WTC11 (cell line): Measurements from ENCODE around the gene EMC1. TPM values are rescaled to one million over a fixed set of nuclear protein-coding genes. Genes with fewer than 3 reads are reported as not detected.

Experiments
- ATAC-seq: fragments of 200-7000 bp; cut with Tn5 transposase; 2 replicates; pipeline ENCODE4 v1.10.0; 2021; ENCODE audit warnings: mild to moderate bottlenecking, moderate library complexity
- CTCF ChIA-PET: fragments of 300-600 bp; sonication (Branson Sonifier 250); formaldehyde crosslinking; loops from one replicate; lab custom pipeline; 2021; ENCODE audit warnings: antibody characterized with exemption; lab: Charles Lee
- POLR2A ChIA-PET: fragments of 350-600 bp; sonication (Branson Sonifier 250); formaldehyde crosslinking; loops from one replicate; lab custom pipeline; 2021; ENCODE audit warnings: antibody characterized with exemption; lab: Charles Lee
- DNase-seq: peaks from one replicate; pipeline ENCODE4 v3.0.0; 2021; ENCODE audit warnings: low spot score
- H3K27ac Mint-ChIP-seq: 2 replicates; pipeline ENCODE4 v1.8.0; 2021; ENCODE audit warnings: mixed read lengths
- H3K27me3 Mint-ChIP-seq: 2 replicates; pipeline ENCODE4 v1.8.0; 2021; ENCODE audit warnings: low read depth, mild to moderate bottlenecking, moderate library complexity, mixed read lengths
- H3K36me3 Mint-ChIP-seq: 2 replicates; pipeline ENCODE4 v1.8.0; 2021; ENCODE audit warnings: mixed read lengths
- H3K4me1 Mint-ChIP-seq: 2 replicates; pipeline ENCODE4 v1.8.0; 2022; ENCODE audit warnings: mixed read lengths
- H3K4me3 Mint-ChIP-seq: 2 replicates; pipeline ENCODE4 v1.8.0; 2021; ENCODE audit warnings: mild to moderate bottlenecking, moderate library complexity, mixed read lengths
- H3K9me3 Mint-ChIP-seq: 2 replicates; pipeline ENCODE4 v1.8.0; 2021; ENCODE audit warnings: mixed read lengths
- ATF1 ChIP-seq: sonication (generic); formaldehyde crosslinking; IDR thresholded peaks from 2 replicates; pipeline ENCODE4 v1.8.1; 2023; ENCODE audit warnings: mild to moderate bottlenecking, moderate library complexity, missing genetic modification reagents
- ATF3 ChIP-seq: sonication (generic); formaldehyde crosslinking; conservative IDR thresholded peaks from 2 replicates; pipeline ENCODE4 v1.8.1; 2022; ENCODE audit warnings: mild to moderate bottlenecking, missing genetic modification reagents
- E2F1 ChIP-seq: sonication (generic); formaldehyde crosslinking; IDR thresholded peaks from 2 replicates; pipeline ENCODE4 v1.8.0; 2022; ENCODE audit warnings: mild to moderate bottlenecking, missing genetic modification reagents
- ELF4 ChIP-seq: sonication (generic); formaldehyde crosslinking; IDR thresholded peaks from 2 replicates; pipeline ENCODE4 v1.8.1; 2022; ENCODE audit warnings: low read depth, mild to moderate bottlenecking, moderate library complexity, missing genetic modification reagents
- FOXK1 ChIP-seq: sonication (generic); formaldehyde crosslinking; IDR thresholded peaks from 2 replicates; pipeline ENCODE4 v1.8.0; 2022; ENCODE audit warnings: mild to moderate bottlenecking, moderate library complexity, missing genetic modification reagents
- HMGA2 ChIP-seq: fragments of 250-450 bp; sonication (Bioruptor Pico); IDR thresholded peaks from 2 replicates; pipeline ENCODE4 v1.4.0; 2021; ENCODE audit warnings: mild to moderate bottlenecking, moderate library complexity
- MAX ChIP-seq: sonication (generic); formaldehyde crosslinking; IDR thresholded peaks from 2 replicates; pipeline ENCODE4 v1.8.0; 2022; ENCODE audit warnings: mild to moderate bottlenecking, missing genetic modification reagents
- NFATC4 ChIP-seq: fragments of 250-450 bp; sonication (Bioruptor Pico); IDR thresholded peaks from 2 replicates; pipeline ENCODE4 v1.9.0; 2021; ENCODE audit warnings: mild to moderate bottlenecking
- NR3C1 ChIP-seq: sonication (generic); formaldehyde crosslinking; conservative IDR thresholded peaks from 2 replicates; pipeline ENCODE4 v1.8.1; 2023; ENCODE audit warnings: low read depth, mild to moderate bottlenecking, missing genetic modification reagents
- OVOL2 ChIP-seq: fragments of 250-450 bp; sonication (Bioruptor Pico); IDR thresholded peaks from 2 replicates; pipeline ENCODE4 v1.9.0; 2021; ENCODE audit warnings: mild to moderate bottlenecking, borderline replicate concordance
- PRRX2 ChIP-seq: fragments of 250-450 bp; sonication (Bioruptor Pico); IDR thresholded peaks from 2 replicates; pipeline ENCODE4 v1.8.0; 2021; ENCODE audit warnings: mild to moderate bottlenecking
- RORB ChIP-seq: fragments of 250-450 bp; sonication (Bioruptor Pico); IDR thresholded peaks from 2 replicates; pipeline ENCODE4 v1.9.0; 2021; ENCODE audit warnings: mild to moderate bottlenecking
- SOX15 ChIP-seq: fragments of 250-450 bp; sonication (Bioruptor Pico); IDR thresholded peaks from 2 replicates; pipeline ENCODE4 v1.9.0; 2021; ENCODE audit warnings: mild to moderate bottlenecking
- ZBTB21 ChIP-seq: sonication (generic); formaldehyde crosslinking; IDR thresholded peaks from 2 replicates; pipeline ENCODE4 v1.8.1; 2023; ENCODE audit warnings: mild to moderate bottlenecking, missing genetic modification reagents, borderline replicate concordance
- ZNF263 ChIP-seq: sonication (generic); formaldehyde crosslinking; IDR thresholded peaks from 2 replicates; pipeline ENCODE4 v1.8.1; 2022; ENCODE audit warnings: low read depth, mild to moderate bottlenecking, moderate library complexity, missing genetic modification reagents
- total RNA-seq: library from RNA; stranded (reverse); gene quantifications from 3 replicates; pipeline ENCODE4 v1.2.3, GENCODE V29; 2021
- TF ChIP-seq, protein P1 (sequence below): fragments of 250-450 bp; sonication (Bioruptor Pico); IDR thresholded peaks from 2 replicates; pipeline ENCODE4 v2.1.2; 2022; ENCODE audit warnings: mild to moderate bottlenecking, moderate library complexity
- TF ChIP-seq, protein P2 (sequence below): sonication (generic); formaldehyde crosslinking; IDR thresholded peaks from 2 replicates; pipeline ENCODE4 v1.8.1; 2022; ENCODE audit warnings: mild to moderate bottlenecking, missing genetic modification reagents, moderate library complexity, borderline replicate concordance
- TF ChIP-seq, protein P3 (sequence below): fragments of 250-450 bp; sonication (Bioruptor Pico); IDR thresholded peaks from 2 replicates; pipeline ENCODE4 v1.9.0; 2021; ENCODE audit warnings: moderate library complexity, mild to moderate bottlenecking, inconsistent platforms, borderline replicate concordance
- TF ChIP-seq, protein P4 (sequence below): sonication (generic); formaldehyde crosslinking; IDR thresholded peaks from 2 replicates; pipeline ENCODE4 v1.8.0; 2022; ENCODE audit warnings: mild to moderate bottlenecking, missing genetic modification reagents
- TF ChIP-seq, protein P5 (sequence below): sonication (generic); formaldehyde crosslinking; IDR thresholded peaks from 2 replicates; pipeline ENCODE4 v1.8.1; 2023; ENCODE audit warnings: mild to moderate bottlenecking, missing genetic modification reagents, borderline replicate concordance
- TF ChIP-seq, protein P6 (sequence below): sonication (generic); formaldehyde crosslinking; IDR thresholded peaks from 2 replicates; pipeline ENCODE4 v1.8.0; 2022; ENCODE audit warnings: missing genetic modification reagents

The EMC1 gene
- total RNA-seq, 1 experiment from 2014 or later = 53.5 TPM

DNA sequence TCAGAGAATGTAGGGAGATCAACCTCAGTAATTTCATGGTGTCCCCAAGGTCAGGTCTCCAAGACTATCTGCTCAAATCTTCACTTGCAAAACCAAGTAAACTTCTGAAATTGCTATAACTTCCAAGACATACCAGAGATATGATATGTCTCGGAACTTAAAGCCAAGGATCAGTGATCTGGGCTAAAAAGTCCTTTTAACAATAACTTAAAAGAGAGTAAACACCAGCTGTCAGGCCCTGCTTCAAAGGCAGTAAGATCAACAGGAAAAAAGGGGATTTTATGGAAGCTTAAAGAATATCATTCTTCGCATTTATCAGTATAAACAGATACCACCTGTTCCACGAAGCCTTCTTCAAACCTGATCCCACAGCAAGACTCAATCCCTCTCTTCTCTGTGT lies 55.0 kb downstream of the EMC1 start:
- Mint-ChIP-seq H3K27ac (no peak overlapping the region), H3K9me3 (no peaks in the 10 kb centered on the region), H3K27me3 (no peaks in the 10 kb centered on the region), H3K4me3 (no peak overlapping the region), H3K4me1 (no peaks in the 10 kb centered on the region), H3K36me3 (peaks cover 77% of the 10 kb centered on the region)
- no peak for DNase-seq
- no peak for TF ChIP-seq ZBTB21
- no peak for TF ChIP-seq NR3C1 (CRISPR knock-in tag)
- TF ChIP-seq, protein P1, sequence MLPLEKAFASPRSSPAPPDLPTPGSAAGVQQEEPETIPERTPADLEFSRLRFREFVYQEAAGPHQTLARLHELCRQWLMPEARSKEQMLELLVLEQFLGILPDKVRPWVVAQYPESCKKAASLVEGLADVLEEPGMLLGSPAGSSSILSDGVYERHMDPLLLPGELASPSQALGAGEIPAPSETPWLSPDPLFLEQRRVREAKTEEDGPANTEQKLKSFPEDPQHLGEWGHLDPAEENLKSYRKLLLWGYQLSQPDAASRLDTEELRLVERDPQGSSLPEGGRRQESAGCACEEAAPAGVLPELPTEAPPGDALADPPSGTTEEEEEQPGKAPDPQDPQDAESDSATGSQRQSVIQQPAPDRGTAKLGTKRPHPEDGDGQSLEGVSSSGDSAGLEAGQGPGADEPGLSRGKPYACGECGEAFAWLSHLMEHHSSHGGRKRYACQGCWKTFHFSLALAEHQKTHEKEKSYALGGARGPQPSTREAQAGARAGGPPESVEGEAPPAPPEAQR = no peak
- TF ChIP-seq E2F1 (CRISPR knock-in tag) = no peak
- TF ChIP-seq OVOL2 = no peak
- no peak for TF ChIP-seq PRRX2 (CRISPR knock-in tag)
- TF ChIP-seq, protein P2, sequence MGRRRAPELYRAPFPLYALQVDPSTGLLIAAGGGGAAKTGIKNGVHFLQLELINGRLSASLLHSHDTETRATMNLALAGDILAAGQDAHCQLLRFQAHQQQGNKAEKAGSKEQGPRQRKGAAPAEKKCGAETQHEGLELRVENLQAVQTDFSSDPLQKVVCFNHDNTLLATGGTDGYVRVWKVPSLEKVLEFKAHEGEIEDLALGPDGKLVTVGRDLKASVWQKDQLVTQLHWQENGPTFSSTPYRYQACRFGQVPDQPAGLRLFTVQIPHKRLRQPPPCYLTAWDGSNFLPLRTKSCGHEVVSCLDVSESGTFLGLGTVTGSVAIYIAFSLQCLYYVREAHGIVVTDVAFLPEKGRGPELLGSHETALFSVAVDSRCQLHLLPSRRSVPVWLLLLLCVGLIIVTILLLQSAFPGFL (CRISPR knock-in tag) = no peak
- TF ChIP-seq ZNF263 (CRISPR knock-in tag) = no peak
- TF ChIP-seq, protein P3, sequence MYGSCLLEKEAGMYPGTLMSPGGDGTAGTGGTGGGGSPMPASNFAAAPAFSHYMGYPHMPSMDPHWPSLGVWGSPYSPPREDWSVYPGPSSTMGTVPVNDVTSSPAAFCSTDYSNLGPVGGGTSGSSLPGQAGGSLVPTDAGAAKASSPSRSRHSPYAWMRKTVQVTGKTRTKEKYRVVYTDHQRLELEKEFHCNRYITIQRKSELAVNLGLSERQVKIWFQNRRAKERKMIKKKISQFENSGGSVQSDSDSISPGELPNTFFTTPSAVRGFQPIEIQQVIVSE (CRISPR knock-in tag) = no peak
- TF ChIP-seq, protein P4, sequence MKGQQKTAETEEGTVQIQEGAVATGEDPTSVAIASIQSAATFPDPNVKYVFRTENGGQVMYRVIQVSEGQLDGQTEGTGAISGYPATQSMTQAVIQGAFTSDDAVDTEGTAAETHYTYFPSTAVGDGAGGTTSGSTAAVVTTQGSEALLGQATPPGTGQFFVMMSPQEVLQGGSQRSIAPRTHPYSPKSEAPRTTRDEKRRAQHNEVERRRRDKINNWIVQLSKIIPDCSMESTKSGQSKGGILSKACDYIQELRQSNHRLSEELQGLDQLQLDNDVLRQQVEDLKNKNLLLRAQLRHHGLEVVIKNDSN = no peak
- ChIA-PET POLR2A (no interaction called here), CTCF (interaction anchor here (1.1 kb wide), 1 partner anchor 55 kb away, joined by 3 read pairs; no protein-coding TSS in a partner anchor)
- ATAC-seq = no peak

- Mint-ChIP-seq H3K4me3 (no peak overlapping the region), H3K27me3 (no peaks in the 10 kb centered on the region), H3K36me3 (peaks cover 78% of the 10 kb centered on the region), H3K4me1 (peaks cover 13% of the 10 kb centered on the region), H3K9me3 (no peaks in the 10 kb centered on the region), H3K27ac (no peak overlapping the region)
- DNase-seq = no peak
- POLR2A ChIA-PET = no interaction called here
- no peak for ATAC-seq
- CTCF ChIA-PET = interaction anchor here (0.6 kb wide), 1 partner anchor 23 kb away, joined by 5 read pairs; no protein-coding TSS in a partner anchor
- TF ChIP-seq, protein P5, sequence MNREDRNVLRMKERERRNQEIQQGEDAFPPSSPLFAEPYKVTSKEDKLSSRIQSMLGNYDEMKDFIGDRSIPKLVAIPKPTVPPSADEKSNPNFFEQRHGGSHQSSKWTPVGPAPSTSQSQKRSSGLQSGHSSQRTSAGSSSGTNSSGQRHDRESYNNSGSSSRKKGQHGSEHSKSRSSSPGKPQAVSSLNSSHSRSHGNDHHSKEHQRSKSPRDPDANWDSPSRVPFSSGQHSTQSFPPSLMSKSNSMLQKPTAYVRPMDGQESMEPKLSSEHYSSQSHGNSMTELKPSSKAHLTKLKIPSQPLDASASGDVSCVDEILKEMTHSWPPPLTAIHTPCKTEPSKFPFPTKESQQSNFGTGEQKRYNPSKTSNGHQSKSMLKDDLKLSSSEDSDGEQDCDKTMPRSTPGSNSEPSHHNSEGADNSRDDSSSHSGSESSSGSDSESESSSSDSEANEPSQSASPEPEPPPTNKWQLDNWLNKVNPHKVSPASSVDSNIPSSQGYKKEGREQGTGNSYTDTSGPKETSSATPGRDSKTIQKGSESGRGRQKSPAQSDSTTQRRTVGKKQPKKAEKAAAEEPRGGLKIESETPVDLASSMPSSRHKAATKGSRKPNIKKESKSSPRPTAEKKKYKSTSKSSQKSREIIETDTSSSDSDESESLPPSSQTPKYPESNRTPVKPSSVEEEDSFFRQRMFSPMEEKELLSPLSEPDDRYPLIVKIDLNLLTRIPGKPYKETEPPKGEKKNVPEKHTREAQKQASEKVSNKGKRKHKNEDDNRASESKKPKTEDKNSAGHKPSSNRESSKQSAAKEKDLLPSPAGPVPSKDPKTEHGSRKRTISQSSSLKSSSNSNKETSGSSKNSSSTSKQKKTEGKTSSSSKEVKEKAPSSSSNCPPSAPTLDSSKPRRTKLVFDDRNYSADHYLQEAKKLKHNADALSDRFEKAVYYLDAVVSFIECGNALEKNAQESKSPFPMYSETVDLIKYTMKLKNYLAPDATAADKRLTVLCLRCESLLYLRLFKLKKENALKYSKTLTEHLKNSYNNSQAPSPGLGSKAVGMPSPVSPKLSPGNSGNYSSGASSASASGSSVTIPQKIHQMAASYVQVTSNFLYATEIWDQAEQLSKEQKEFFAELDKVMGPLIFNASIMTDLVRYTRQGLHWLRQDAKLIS (CRISPR knock-in tag) = no peak
- TF ChIP-seq ATF3 (no peak), MAX (CRISPR knock-in tag) (no peak), FOXK1 (CRISPR knock-in tag) (no peak), SOX15 (CRISPR knock-in tag) (no peak), E2F1 (CRISPR knock-in tag) (no peak), NFATC4 (no peak), ZBTB21 (no peak), RORB (no peak), HMGA2 (CRISPR knock-in tag) (no peak), ATF1 (CRISPR knock-in tag) (no peak), ELF4 (CRISPR knock-in tag) (no peak)
- TF ChIP-seq, protein P6, sequence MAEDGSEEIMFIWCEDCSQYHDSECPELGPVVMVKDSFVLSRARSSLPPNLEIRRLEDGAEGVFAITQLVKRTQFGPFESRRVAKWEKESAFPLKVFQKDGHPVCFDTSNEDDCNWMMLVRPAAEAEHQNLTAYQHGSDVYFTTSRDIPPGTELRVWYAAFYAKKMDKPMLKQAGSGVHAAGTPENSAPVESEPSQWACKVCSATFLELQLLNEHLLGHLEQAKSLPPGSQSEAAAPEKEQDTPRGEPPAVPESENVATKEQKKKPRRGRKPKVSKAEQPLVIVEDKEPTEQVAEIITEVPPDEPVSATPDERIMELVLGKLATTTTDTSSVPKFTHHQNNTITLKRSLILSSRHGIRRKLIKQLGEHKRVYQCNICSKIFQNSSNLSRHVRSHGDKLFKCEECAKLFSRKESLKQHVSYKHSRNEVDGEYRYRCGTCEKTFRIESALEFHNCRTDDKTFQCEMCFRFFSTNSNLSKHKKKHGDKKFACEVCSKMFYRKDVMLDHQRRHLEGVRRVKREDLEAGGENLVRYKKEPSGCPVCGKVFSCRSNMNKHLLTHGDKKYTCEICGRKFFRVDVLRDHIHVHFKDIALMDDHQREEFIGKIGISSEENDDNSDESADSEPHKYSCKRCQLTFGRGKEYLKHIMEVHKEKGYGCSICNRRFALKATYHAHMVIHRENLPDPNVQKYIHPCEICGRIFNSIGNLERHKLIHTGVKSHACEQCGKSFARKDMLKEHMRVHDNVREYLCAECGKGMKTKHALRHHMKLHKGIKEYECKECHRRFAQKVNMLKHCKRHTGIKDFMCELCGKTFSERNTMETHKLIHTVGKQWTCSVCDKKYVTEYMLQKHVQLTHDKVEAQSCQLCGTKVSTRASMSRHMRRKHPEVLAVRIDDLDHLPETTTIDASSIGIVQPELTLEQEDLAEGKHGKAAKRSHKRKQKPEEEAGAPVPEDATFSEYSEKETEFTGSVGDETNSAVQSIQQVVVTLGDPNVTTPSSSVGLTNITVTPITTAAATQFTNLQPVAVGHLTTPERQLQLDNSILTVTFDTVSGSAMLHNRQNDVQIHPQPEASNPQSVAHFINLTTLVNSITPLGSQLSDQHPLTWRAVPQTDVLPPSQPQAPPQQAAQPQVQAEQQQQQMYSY (CRISPR knock-in tag) = no peak
Measured at GRCh38 chr1:19193004-19193403, 58.3 kb downstream of the EMC1 start.
